HG02884 (cell line): ENCODE measurements around the gene GPANK1.
"Not testable (repeated sequence)": the region's sequence is repeated elsewhere in the genome, so short reads cannot be mapped to it uniquely, and the experiment has no call there.

Experiments
- ATAC-seq: cut with Tn5 transposase; IDR thresholded peaks from one replicate; pipeline ENCODE4 v1.9.1; 2021; ENCODE audit warnings: mild to moderate bottlenecking, moderate library complexity; ENCODE audit not compliant: unreplicated experiment

Gene GPANK1

GRCh38 chr6:31664790-31665500, at the start of gene GPANK1:
TSS of gene GPANK1 (minus strand) at chr6:31664997. CDS start at chr6:31664478, 519 bp downstream.
- no peak for ATAC-seq

- ATAC-seq = no peak
These were observed 49.3 kb upstream of the GPANK1 start for GRCh38 chr6:31713991-31714684.

GRCh38 chr6:31713465-31713864, 48.7 kb upstream of the GPANK1 start:
- no peak for ATAC-seq

GRCh38 chr6:31712296-31712695, 47.5 kb upstream of the GPANK1 start:
- no peak for ATAC-seq

GRCh38 chr6:31711233-31711632, 46.4 kb upstream of the GPANK1 start:
- no peak for ATAC-seq

GRCh38 chr6:31710523-31711219, 45.9 kb upstream of the GPANK1 start:
- ATAC-seq = no peak

- not testable (repeated sequence) for ATAC-seq
These were observed 44.4 kb upstream of the GPANK1 start for GRCh38 chr6:31709157-31709556.

- no peak for ATAC-seq
These were observed 43.4 kb upstream of the GPANK1 start for GRCh38 chr6:31708224-31708623.

GRCh38 chr6:31707701-31708100, 42.9 kb upstream of the GPANK1 start:
- no peak for ATAC-seq

GRCh38 chr6:31706599-31706998, 41.8 kb upstream of the GPANK1 start, which contains the start of gene LY6G6F:
TSS of gene LY6G6F (plus strand) at chr6:31706866. CDS start at chr6:31706907, 41 bp downstream.
- no peak for ATAC-seq

- no peak for ATAC-seq
These were observed 41.1 kb upstream of the GPANK1 start for GRCh38 chr6:31705931-31706330.

- peak; percentile 80 for ATAC-seq
These were observed 38.3 kb upstream of the GPANK1 start, which contains the start of gene ABHD16A for GRCh38 chr6:31702819-31703716. TSS of gene ABHD16A (minus strand) at chr6:31703324. CDS start at chr6:31703281, 43 bp downstream.

- ATAC-seq = no peak
These were observed 37.6 kb upstream of the GPANK1 start for GRCh38 chr6:31702405-31702818.

GRCh38 chr6:31701666-31702404, 37.0 kb upstream of the GPANK1 start:
- no peak for ATAC-seq

GRCh38 chr6:31700740-31701401, 36.1 kb upstream of the GPANK1 start:
- no peak for ATAC-seq

GRCh38 chr6:31697555-31697954, 32.8 kb upstream of the GPANK1 start:
- ATAC-seq = no peak

GRCh38 chr6:31693535-31693934, 28.7 kb upstream of the GPANK1 start:
- no peak for ATAC-seq

- ATAC-seq = no peak
These were observed 28.1 kb upstream of the GPANK1 start for GRCh38 chr6:31692886-31693285.

GRCh38 chr6:31692353-31692752, 27.6 kb upstream of the GPANK1 start:
- ATAC-seq = no peak
